Kasumi-1 (cell line): ENCODE results near the gene ACBD3.
"Not testable (repeated sequence)": the region's sequence is repeated elsewhere in the genome, so short reads cannot be mapped to it uniquely, and the experiment has no call there.

Experiments used
- DNase-seq, 2 experiments: peaks; one replicate each; lab custom pipeline; 2025; lab: John Stamatoyannopoulos, UW

ACBD3 gene

GRCh38 chr1:226186124-226187018 is at the start of gene ACBD3:
TSS of gene ACBD3 (minus strand) at chr1:226186741. CDS start at chr1:226186675, 66 bp downstream.
- peak; percentile 88 to 92 for DNase-seq

- no peak for DNase-seq
Measured at GRCh38 chr1:226233806-226234205, 47.3 kb upstream of the ACBD3 start.

- DNase-seq: no peak
Measured at GRCh38 chr1:226233293-226233692, 46.8 kb upstream of the ACBD3 start.

GRCh38 chr1:226226601-226227000 is 40.1 kb upstream of the ACBD3 start:
- DNase-seq: no peak

- DNase-seq: peak; percentile 21 to 41
Measured at GRCh38 chr1:226223786-226224244, 37.3 kb upstream of the ACBD3 start.

GRCh38 chr1:226223157-226223785 is 36.7 kb upstream of the ACBD3 start, which contains the start of gene MIXL1:
TSS of gene MIXL1 (plus strand) at chr1:226223664. CDS start at chr1:226223682, 18 bp downstream.
- DNase-seq: no peak

- DNase-seq: no peak
Measured at GRCh38 chr1:226222686-226223085, 36.1 kb upstream of the ACBD3 start.

- no peak for DNase-seq
Measured at GRCh38 chr1:226220473-226221189, 34.1 kb upstream of the ACBD3 start.

GRCh38 chr1:226217273-226217672 is 30.7 kb upstream of the ACBD3 start:
- DNase-seq: no peak

- no peak for DNase-seq
Measured at GRCh38 chr1:226216056-226216455, 29.5 kb upstream of the ACBD3 start.

- DNase-seq: no peak
Measured at GRCh38 chr1:226215239-226215638, 28.7 kb upstream of the ACBD3 start.

GRCh38 chr1:226212545-226212944 is 26.0 kb upstream of the ACBD3 start:
- DNase-seq: no peak

- no peak for DNase-seq
Measured at GRCh38 chr1:226211181-226211821, 24.8 kb upstream of the ACBD3 start.

- DNase-seq: no peak
Measured at GRCh38 chr1:226210571-226211176, 24.1 kb upstream of the ACBD3 start.

GRCh38 chr1:226209307-226210059 is 22.9 kb upstream of the ACBD3 start:
- no peak for DNase-seq

- no peak for DNase-seq
Measured at GRCh38 chr1:226207048-226207447, 20.5 kb upstream of the ACBD3 start.

- no peak for DNase-seq
Measured at GRCh38 chr1:226204198-226204597, 17.7 kb upstream of the ACBD3 start.

GRCh38 chr1:226203655-226204054 is 17.1 kb upstream of the ACBD3 start:
- DNase-seq: no peak

- DNase-seq: no peak
Measured at GRCh38 chr1:226203240-226203639, 16.7 kb upstream of the ACBD3 start.

GRCh38 chr1:226202666-226203065 is 16.1 kb upstream of the ACBD3 start:
- DNase-seq: not testable (repeated sequence)

GRCh38 chr1:226202246-226202645 is 15.7 kb upstream of the ACBD3 start:
- no peak for DNase-seq
